GM12891 (cell line): ENCODE measurements around the gene CTSE.

Source experiments
- POLR2A ChIP-seq: IDR thresholded peaks from 2 replicates; pipeline ENCODE4 v1.6.1; 2011; ENCODE audit warnings: low read depth, low read length, control low read depth
- POU2F2 ChIP-seq: IDR thresholded peaks from 2 replicates; pipeline ENCODE4 v1.6.1; 2011; ENCODE audit warnings: low read depth, mild to moderate bottlenecking, control low read depth, low read length, moderate library complexity

- TF ChIP-seq POU2F2: no peak
- TF ChIP-seq POLR2A: no peak
These were observed 17.9 kb upstream of the CTSE start for GRCh38 chr1:206041640-206042039.
